Measurements from ENCODE around the gene NDUFA11.

DNA sequence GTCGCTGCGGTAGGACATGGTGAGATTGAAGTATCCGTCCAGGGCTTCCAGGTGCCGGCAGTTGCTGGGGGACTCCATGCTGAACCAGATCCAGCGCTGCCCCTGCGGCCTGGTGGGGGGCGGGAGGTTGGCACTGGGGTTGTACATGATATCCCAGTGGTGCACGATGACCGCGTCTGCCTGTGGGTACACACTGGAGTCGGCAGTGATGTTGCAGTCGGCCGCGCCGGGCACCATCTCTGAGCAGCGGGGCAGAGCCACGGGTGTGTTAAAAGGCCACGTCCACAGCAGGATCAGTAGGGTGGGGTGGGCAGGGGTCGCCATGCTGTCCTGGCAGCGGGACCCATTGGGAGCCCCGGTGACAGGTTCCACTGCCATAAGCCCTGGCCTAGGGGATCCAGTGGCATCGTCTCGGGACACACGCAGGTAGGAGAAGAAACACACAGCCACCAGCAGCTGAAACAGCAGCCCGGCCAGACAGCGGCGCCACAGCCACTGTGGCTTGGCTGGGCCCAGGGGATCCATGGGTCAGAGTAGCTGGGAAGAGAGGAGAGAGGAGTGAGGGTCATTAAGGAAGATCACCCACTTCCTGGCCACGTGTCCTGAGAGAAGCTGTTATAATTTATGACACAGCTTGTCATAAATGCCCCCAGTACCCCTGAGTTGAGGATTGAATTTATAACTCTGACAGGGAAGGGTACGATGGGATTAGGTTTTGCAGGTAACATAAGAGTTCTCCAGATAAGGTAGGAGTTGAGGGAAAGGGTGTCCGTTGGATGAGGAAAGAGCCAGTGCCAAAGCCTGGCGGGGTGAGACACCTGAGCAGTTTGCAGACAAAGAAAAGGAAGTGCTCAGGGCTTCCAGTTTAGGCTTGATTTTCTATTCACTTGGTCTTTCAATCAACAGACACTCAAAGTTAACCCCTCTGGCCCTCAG is 36.1 kb downstream of the NDUFA11 start:
- TF ChIP-seq CTCF (tag by site-specific recombination; IDR thresholded peaks at IDR 0.05): no peak
- TF ChIP-seq RBAK (tag by site-specific recombination; IDR thresholded peaks at IDR 0.05): no peak
- TF ChIP-seq KLF10 (tag by site-specific recombination; IDR thresholded peaks at IDR 0.05): no peak
- TF ChIP-seq ZNF76 (tag by site-specific recombination; IDR thresholded peaks at IDR 0.05; ENCODE audit: borderline replicate concordance, low read depth): no peak
- no peak for TF ChIP-seq PRDM1 (tag by site-specific recombination; IDR thresholded peaks at IDR 0.05)
- TF ChIP-seq ZSCAN4 (tag by site-specific recombination; IDR thresholded peaks at IDR 0.05): no peak
- no peak for TF ChIP-seq ZSCAN16 (tag by site-specific recombination; IDR thresholded peaks at IDR 0.05)
- no peak for TF ChIP-seq MYNN (tag by site-specific recombination; IDR thresholded peaks at IDR 0.05; ENCODE audit: borderline replicate concordance)
